ENCODE measurements around the gene ZEB2. TPM values are rescaled to one million over a fixed set of nuclear protein-coding genes. Genes with fewer than 3 reads are reported as not detected.

The ZEB2 gene
- total RNA-seq, 1 donor from 2014 or later, result 121 TPM

- Mint-ChIP-seq H3K36me3 (ENCODE audit: unreplicated experiment) (no peaks in the 10 kb centered on the region), H3K27ac (ENCODE audit: unreplicated experiment) (no peak overlapping the region), H3K4me1 (ENCODE audit: low read depth, unreplicated experiment) (peaks cover 20% of the 10 kb centered on the region), H3K27me3 (ENCODE audit: unreplicated experiment) (no peaks in the 10 kb centered on the region), H3K9me3 (ENCODE audit: unreplicated experiment) (peaks cover 5% of the 10 kb centered on the region), H3K4me3 (ENCODE audit: unreplicated experiment) (no peak overlapping the region)
- TF ChIP-seq CTCF (IDR thresholded peaks at IDR 0.05; ENCODE audit: partially characterized antibody, unreplicated experiment), result no peak
- no peak for DNase-seq
Observed at GRCh38 chr2:144374163-144374661, 145.7 kb downstream of the ZEB2 start.

DNA sequence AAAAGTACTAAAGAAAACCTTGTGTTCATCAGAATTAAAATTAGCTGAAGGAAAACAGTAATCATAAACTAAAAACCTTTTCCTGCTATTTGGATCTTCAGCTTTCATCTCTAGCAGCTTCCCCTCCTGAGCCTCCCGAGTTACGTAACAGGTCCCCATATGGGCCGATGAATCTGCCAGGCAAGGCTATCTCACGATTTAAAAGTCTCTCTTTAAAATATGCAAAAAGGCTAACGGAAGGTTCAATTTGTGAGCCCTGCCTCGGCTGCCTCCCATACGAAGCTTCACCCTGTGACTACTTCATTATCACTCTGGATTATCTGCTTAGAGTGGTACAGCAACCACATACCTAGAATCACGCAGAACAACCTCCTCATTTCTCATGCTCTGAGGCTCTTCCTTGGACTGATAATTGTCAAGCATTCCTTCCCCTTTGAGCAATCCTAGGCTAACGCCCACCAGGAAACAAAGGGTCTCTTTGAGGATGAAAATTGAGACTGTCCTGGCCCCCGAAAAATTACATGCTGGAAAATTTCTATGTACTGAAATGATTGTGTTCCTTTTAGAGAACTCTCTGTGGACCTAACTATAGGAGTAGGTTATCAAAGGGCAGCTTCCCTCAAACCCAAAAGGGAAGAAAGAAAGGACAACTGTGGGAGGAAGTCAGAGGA is 147.4 kb downstream of the ZEB2 start:
- TF ChIP-seq CTCF (IDR thresholded peaks at IDR 0.05; ENCODE audit: partially characterized antibody, unreplicated experiment), result no peak
- H3K4me1 Mint-ChIP-seq (ENCODE audit: low read depth, unreplicated experiment), result peaks cover 13% of the 10 kb centered on the region
- H3K4me3 Mint-ChIP-seq (ENCODE audit: unreplicated experiment), result peak overlapping the region; percentile 3
- DNase-seq, result no peak
- H3K36me3 Mint-ChIP-seq (ENCODE audit: unreplicated experiment), result no peaks in the 10 kb centered on the region
- H3K27me3 Mint-ChIP-seq (ENCODE audit: unreplicated experiment), result no peaks in the 10 kb centered on the region
- no peak overlapping the region for H3K27ac Mint-ChIP-seq (ENCODE audit: unreplicated experiment)
- peaks cover 5% of the 10 kb centered on the region for H3K9me3 Mint-ChIP-seq (ENCODE audit: unreplicated experiment)

DNA sequence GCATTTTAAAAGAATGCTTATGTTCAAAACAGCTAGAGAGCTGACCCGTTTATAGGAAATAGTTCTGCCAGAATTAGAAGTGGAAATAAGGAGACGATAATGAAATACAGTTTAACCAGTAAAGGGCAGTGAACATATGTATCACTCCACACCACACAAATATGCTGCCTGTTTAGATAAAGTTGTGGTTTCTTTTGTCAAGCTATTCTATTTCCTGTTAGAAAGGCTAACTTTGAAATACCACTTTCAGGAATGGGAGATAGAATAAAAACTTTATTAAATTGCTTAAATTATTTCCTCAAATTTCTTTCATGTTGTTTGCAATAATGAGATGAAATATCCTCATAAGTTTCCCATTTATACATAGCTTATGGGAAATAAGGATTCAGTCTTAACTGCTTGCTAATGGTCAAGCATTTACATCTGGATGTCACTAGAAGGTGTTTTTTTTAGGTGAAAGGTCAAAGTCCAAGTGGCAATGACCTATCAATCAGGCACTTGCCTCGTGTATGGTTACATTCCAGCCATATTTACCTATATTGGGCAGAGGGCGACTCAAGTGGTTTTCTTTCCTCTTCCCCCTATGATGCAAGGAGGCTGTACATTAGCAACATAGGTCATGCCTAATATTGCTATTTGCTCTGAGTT is 148.9 kb downstream of the ZEB2 start:
- DNase-seq, result no peak
- Mint-ChIP-seq H3K4me1 (ENCODE audit: low read depth, unreplicated experiment) (peaks cover 10% of the 10 kb centered on the region), H3K4me3 (ENCODE audit: unreplicated experiment) (no peak overlapping the region), H3K27me3 (ENCODE audit: unreplicated experiment) (no peaks in the 10 kb centered on the region), H3K9me3 (ENCODE audit: unreplicated experiment) (peaks cover 4% of the 10 kb centered on the region), H3K36me3 (ENCODE audit: unreplicated experiment) (no peaks in the 10 kb centered on the region), H3K27ac (ENCODE audit: unreplicated experiment) (no peak overlapping the region)
- TF ChIP-seq CTCF (IDR thresholded peaks at IDR 0.05; ENCODE audit: partially characterized antibody, unreplicated experiment), result no peak

GRCh38 chr2:144369416-144369815 is 150.5 kb downstream of the ZEB2 start:
- Mint-ChIP-seq H3K27ac (ENCODE audit: unreplicated experiment) (no peak overlapping the region), H3K27me3 (ENCODE audit: unreplicated experiment) (no peaks in the 10 kb centered on the region), H3K36me3 (ENCODE audit: unreplicated experiment) (no peaks in the 10 kb centered on the region), H3K9me3 (ENCODE audit: unreplicated experiment) (peaks cover 2% of the 10 kb centered on the region), H3K4me3 (ENCODE audit: unreplicated experiment) (no peak overlapping the region), H3K4me1 (ENCODE audit: low read depth, unreplicated experiment) (peaks cover 10% of the 10 kb centered on the region)
- DNase-seq, result no peak
- TF ChIP-seq CTCF (IDR thresholded peaks at IDR 0.05; ENCODE audit: partially characterized antibody, unreplicated experiment), result no peak

DNA sequence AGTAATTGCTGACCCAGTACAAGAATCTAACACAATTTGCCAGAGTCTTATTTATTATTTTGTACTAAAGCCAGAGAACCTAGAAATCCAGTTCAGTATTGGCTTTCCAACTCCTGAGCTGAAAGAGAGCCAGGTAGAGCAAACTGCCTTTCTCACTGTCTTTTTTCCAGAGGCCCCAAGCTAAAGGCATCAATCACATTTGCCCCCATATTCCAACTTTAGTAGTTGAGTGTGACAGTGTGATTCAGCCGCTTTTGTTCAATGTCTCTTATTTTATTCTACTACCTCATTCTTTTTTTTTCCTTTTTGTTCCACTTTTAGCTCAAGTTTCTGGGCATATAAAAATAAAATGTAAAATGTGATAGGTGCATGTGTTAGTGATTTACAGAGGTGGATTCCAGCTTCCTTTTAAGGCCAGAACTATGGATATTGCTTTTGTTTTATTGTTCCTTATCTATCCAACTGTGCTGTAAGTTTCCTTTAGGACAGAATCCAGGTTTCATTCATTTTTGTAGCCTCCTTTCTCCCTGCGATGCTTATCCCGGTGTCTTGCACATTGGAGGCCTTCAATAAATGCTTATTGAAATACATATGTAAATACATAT is 153.0 kb downstream of the ZEB2 start:
- no peak for TF ChIP-seq CTCF (IDR thresholded peaks at IDR 0.05; ENCODE audit: partially characterized antibody, unreplicated experiment)
- Mint-ChIP-seq H3K27me3 (ENCODE audit: unreplicated experiment) (no peaks in the 10 kb centered on the region), H3K9me3 (ENCODE audit: unreplicated experiment) (peaks cover 2% of the 10 kb centered on the region), H3K4me3 (ENCODE audit: unreplicated experiment) (no peak overlapping the region), H3K27ac (ENCODE audit: unreplicated experiment) (no peak overlapping the region), H3K4me1 (ENCODE audit: low read depth, unreplicated experiment) (peaks cover 5% of the 10 kb centered on the region), H3K36me3 (ENCODE audit: unreplicated experiment) (no peaks in the 10 kb centered on the region)
- no peak for DNase-seq
